Mesendoderm (in vitro differentiated cells): ENCODE data around the gene P2RX1.

ENCODE experiments used
- DNase-seq: peaks from one replicate; pipeline ENCODE4 v3.0.0; 2013
- H2AK5ac ChIP-seq: 2 replicates; pipeline ENCODE4 v1.6.1; 2013; ENCODE audit warnings: low read length, inconsistent platforms
- H2BK120ac ChIP-seq: 2 replicates; pipeline ENCODE4 v1.6.1; 2013; ENCODE audit warnings: low read depth, mild to moderate bottlenecking, low read length, moderate library complexity, mixed read lengths
- H2BK15ac ChIP-seq: replicated peaks from 2 replicates; pipeline ENCODE4 v1.6.1; 2013; ENCODE audit warnings: low read depth, mild to moderate bottlenecking, moderate library complexity
- H2BK5ac ChIP-seq: 2 replicates; pipeline ENCODE4 v1.6.1; 2013; ENCODE audit warnings: low read length, inconsistent platforms
- H3K18ac ChIP-seq: 2 replicates; pipeline ENCODE4 v1.6.1; 2013; ENCODE audit warnings: mild to moderate bottlenecking, low read length, mixed read lengths
- H3K23ac ChIP-seq: one replicate; pipeline ENCODE4 v1.6.1; 2013; ENCODE audit warnings: low read length
- H3K27ac ChIP-seq: 2 replicates; pipeline ENCODE4 v1.5.1; 2013; ENCODE audit warnings: low read depth, mild to moderate bottlenecking, inconsistent platforms, low read length, moderate library complexity
- H3K27me3 ChIP-seq: 2 replicates; pipeline ENCODE4 v1.6.1; 2013; ENCODE audit warnings: low read length, control low read depth, mild to moderate bottlenecking, inconsistent platforms; ENCODE audit not compliant: insufficient read depth, poor library complexity
- H3K36me3 ChIP-seq: 2 replicates; pipeline ENCODE4 v1.6.1; 2013; ENCODE audit warnings: low read length, inconsistent platforms; ENCODE audit not compliant: control insufficient read depth, insufficient read depth
- H3K4ac ChIP-seq: one replicate; pipeline ENCODE4 v1.6.1; 2013; ENCODE audit warnings: low read depth, mild to moderate bottlenecking, low read length, moderate library complexity
- H3K4me1 ChIP-seq: 2 replicates; pipeline ENCODE4 v1.6.1; 2013; ENCODE audit warnings: low read depth, low read length, inconsistent platforms; ENCODE audit not compliant: control insufficient read depth
- H3K4me2 ChIP-seq: 2 replicates; pipeline ENCODE4 v1.6.1; 2013; ENCODE audit warnings: low read length
- H3K4me3 ChIP-seq: 2 replicates; pipeline ENCODE4 v1.5.1; 2013; ENCODE audit warnings: mild to moderate bottlenecking, low read length
- H3K56ac ChIP-seq: one replicate; pipeline ENCODE4 v1.6.1; 2013; ENCODE audit warnings: low read length
- H3K79me1 ChIP-seq: 2 replicates; pipeline ENCODE4 v1.6.1; 2013; ENCODE audit warnings: low read length, inconsistent platforms
- H3K79me2 ChIP-seq: 2 replicates; pipeline ENCODE4 v1.6.1; 2013; ENCODE audit warnings: mild to moderate bottlenecking, low read length; ENCODE audit not compliant: control insufficient read depth, insufficient read depth
- H3K9ac ChIP-seq: 2 replicates; pipeline ENCODE4 v1.6.1; 2013; ENCODE audit warnings: low read length, inconsistent platforms
- H4K5ac ChIP-seq: one replicate; pipeline ENCODE4 v1.6.1; 2013; ENCODE audit warnings: low read length
- H4K8ac ChIP-seq: one replicate; pipeline ENCODE4 v1.6.1; 2013; ENCODE audit warnings: low read depth, mild to moderate bottlenecking, control low read depth, low read length, moderate library complexity
- WGBS: extraction: QIAGEN DNeasy Blood & Tissue Kit; methylation state at CpG from one replicate; pipeline ENCODE4 v1.1.7; 2013; ENCODE audit warnings: low lambda C conversion rate, missing lambda C conversion rate; ENCODE audit not compliant: insufficient coverage; ENCODE audit errors: extremely low coverage; 5-methylcytosine and 5-hydroxymethylcytosine counted together

Gene P2RX1

DNA sequence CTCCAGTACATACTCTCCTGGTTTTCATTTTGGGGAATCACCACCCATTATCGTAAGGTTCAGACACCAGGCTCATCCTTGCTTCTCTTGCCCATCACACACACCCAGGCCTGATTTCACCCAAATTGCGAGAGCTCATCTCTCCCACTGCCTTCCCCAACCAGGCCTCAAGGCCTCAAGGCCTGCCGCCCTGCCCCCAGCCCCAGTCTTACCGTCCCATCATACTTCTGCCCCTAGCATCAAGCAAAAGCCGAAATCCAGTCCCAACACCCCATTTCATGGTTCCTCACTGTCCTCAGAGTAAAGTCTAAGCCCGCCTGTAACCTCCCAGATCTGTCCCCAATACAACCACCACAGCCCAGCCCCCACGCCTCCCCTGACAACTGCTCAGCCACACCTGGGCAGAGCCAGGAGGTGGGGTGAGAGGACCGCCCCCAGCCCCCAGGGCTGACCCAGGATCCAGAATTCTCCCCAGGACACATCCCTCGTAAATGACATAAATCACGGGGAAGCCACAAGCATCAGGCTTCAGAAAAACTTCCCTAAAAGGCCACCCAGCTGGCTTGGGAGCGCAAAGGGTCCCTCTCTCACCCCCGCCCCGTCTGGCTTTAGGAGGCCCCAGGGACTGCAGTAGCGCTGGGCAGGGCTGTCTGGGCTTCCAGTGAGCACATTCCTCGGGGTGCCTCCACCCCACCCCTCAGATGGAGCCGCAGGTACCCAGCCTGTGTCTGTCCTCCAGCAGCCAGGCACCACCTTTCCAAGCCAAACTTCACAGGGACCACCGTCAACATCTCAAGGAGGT, 9.6 kb upstream of the P2RX1 start:
- Histone ChIP-seq H3K56ac (peak overlapping the region; percentile 56), H3K18ac (no peak overlapping the region), H3K27me3 (no peaks in the 10 kb centered on the region), H2BK5ac (no peak overlapping the region), H3K27ac (no peak overlapping the region), H3K79me2 (no peaks in the 10 kb centered on the region), H2AK5ac (no peak overlapping the region), H3K23ac (no peak overlapping the region), H3K4me3 (no peak overlapping the region), H3K36me3 (no peaks in the 10 kb centered on the region), H2BK15ac (no peak overlapping the region), H3K4me2 (no peak overlapping the region), H2BK120ac (no peak overlapping the region), H4K5ac (no peak overlapping the region), H3K9ac (no peak overlapping the region), H4K8ac (no peak overlapping the region), H3K4ac (no peak overlapping the region), H3K79me1 (no peaks in the 10 kb centered on the region), H3K4me1 (peaks cover 3% of the 10 kb centered on the region)
- no peak for DNase-seq
- WGBS, result no CpG with 5 or more reads among the region's 17 CpGs

DNA sequence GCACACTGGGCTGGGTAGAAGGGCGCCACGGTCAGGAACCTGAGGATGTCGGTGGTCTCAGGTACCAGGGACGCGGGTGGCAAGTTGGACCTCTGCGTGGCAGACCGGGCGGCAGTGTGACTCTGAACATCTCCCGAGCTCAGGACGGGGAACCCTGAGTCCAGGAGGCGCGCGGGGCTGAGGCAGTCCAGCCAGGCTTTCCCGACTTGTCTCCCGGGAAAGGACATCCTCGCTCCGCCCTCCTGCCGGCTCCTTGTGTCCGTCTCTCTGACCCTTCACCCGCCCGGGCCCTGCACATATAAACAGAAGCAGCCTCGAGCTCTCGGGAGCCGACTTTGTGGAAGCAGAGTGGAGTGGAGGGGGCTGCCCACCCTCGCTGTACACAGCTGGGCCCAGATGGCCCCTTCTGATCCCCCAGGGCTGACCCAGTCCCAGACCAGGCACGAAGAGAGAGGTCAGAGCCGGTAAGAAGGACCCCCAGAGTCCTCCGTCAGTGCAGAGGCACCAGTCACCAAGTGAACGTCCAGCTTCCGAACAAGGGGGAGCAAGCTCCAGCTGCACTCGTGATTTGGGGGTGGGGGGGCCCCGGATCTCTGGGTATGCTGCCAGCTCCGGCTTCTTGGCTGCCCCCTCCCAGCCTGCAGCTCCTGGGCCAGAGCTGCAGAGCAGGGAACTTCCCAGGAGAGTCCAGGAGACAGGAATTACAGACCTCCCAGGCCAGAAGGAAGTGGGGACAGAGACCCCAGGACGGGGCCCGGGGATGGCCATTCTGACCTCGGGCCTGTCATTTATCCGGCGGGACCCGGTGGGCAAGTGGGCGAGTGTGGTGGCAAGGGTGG, 8.5 kb upstream of the P2RX1 start:
- Histone ChIP-seq H4K5ac (no peak overlapping the region), H3K79me2 (no peaks in the 10 kb centered on the region), H3K4me3 (no peak overlapping the region), H3K79me1 (no peaks in the 10 kb centered on the region), H2BK120ac (no peak overlapping the region), H3K4ac (no peak overlapping the region), H2AK5ac (no peak overlapping the region), H3K4me1 (peaks cover 3% of the 10 kb centered on the region), H3K56ac (no peak overlapping the region), H4K8ac (no peak overlapping the region), H3K36me3 (no peaks in the 10 kb centered on the region), H2BK5ac (no peak overlapping the region), H3K18ac (no peak overlapping the region), H3K4me2 (no peak overlapping the region), H3K9ac (no peak overlapping the region), H3K27ac (no peak overlapping the region), H3K23ac (no peak overlapping the region), H2BK15ac (no peak overlapping the region), H3K27me3 (no peaks in the 10 kb centered on the region)
- no CpG with 5 or more reads among the region's 40 CpGs for WGBS
- DNase-seq, result no peak

DNA sequence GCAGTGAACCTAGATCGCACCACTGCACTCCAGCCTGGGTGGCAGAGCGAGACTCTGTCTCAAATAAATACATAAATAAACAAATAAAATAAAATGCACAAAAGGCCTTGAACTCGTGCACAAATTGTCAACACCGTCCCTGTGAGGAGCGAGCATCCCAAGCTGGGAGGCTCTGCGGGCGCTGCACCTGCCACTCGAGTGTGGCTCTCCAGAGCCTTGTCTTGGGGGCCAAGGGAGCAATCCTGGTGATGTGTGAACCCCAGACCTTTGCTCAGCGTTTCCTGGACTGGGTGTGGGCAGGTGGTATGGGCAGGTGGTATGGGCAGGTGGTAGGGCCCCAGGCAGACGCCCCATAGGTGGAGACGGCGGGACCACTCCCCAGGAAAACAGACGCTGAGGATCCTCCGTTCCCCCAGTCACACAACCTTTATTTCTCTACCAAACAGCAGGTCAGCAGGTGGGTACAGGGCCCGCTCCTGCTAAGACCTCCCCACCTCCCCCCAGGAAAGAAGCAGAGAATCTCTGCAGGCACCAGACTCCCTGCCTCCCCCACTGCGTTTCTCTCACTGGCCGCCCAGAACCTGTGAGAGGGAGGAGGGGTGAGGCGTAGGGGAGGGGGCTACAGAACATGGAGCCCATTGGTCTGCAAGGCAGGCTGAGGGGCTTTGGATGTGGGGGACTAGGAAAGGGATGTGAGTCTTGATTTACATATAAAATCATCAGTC, 7.4 kb upstream of the P2RX1 start:
- Histone ChIP-seq H4K5ac (no peak overlapping the region), H3K9ac (no peak overlapping the region), H3K79me1 (no peaks in the 10 kb centered on the region), H3K4me1 (peaks cover 3% of the 10 kb centered on the region), H3K79me2 (no peaks in the 10 kb centered on the region), H2BK15ac (no peak overlapping the region), H3K27me3 (no peaks in the 10 kb centered on the region), H2BK5ac (no peak overlapping the region), H3K4me2 (no peak overlapping the region), H3K23ac (no peak overlapping the region), H3K4ac (no peak overlapping the region), H2AK5ac (no peak overlapping the region), H3K4me3 (no peak overlapping the region), H3K36me3 (no peaks in the 10 kb centered on the region), H2BK120ac (no peak overlapping the region), H3K18ac (no peak overlapping the region), H4K8ac (no peak overlapping the region), H3K56ac (no peak overlapping the region), H3K27ac (no peak overlapping the region)
- no CpG with 5 or more reads among the region's 18 CpGs for WGBS
- DNase-seq, result no peak

DNA sequence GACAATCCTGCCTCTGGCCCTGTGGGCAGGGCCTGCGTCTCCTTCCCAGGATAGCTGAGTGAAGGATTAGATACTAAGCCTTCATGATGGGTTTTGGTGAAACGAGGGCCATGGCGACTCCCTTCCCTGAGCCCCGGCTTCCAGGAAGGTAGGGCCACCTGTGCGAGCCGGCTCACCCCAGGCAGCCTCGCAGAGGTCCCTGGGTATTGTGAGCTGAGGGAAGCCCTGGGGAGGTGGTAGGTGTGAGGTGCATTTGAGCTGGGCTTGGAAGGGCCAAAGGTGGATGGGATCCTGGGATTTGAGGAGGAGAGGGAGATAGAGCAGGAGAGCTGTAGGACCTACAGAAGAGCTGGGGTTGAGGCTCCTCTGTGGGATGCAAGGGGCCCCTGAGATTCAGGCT, 6.5 kb upstream of the P2RX1 start:
- Histone ChIP-seq H3K4me1 (peaks cover 3% of the 10 kb centered on the region), H3K4me3 (no peak overlapping the region), H2AK5ac (no peak overlapping the region), H3K79me1 (no peaks in the 10 kb centered on the region), H4K5ac (no peak overlapping the region), H3K79me2 (no peaks in the 10 kb centered on the region), H2BK15ac (no peak overlapping the region), H3K4ac (no peak overlapping the region), H3K27ac (no peak overlapping the region), H3K18ac (no peak overlapping the region), H3K9ac (no peak overlapping the region), H3K23ac (no peak overlapping the region), H2BK5ac (no peak overlapping the region), H2BK120ac (no peak overlapping the region), H4K8ac (no peak overlapping the region), H3K36me3 (no peaks in the 10 kb centered on the region), H3K27me3 (no peaks in the 10 kb centered on the region), H3K56ac (no peak overlapping the region), H3K4me2 (no peak overlapping the region)
- no peak for DNase-seq
- WGBS, result no CpG with 5 or more reads among the region's 7 CpGs

DNA sequence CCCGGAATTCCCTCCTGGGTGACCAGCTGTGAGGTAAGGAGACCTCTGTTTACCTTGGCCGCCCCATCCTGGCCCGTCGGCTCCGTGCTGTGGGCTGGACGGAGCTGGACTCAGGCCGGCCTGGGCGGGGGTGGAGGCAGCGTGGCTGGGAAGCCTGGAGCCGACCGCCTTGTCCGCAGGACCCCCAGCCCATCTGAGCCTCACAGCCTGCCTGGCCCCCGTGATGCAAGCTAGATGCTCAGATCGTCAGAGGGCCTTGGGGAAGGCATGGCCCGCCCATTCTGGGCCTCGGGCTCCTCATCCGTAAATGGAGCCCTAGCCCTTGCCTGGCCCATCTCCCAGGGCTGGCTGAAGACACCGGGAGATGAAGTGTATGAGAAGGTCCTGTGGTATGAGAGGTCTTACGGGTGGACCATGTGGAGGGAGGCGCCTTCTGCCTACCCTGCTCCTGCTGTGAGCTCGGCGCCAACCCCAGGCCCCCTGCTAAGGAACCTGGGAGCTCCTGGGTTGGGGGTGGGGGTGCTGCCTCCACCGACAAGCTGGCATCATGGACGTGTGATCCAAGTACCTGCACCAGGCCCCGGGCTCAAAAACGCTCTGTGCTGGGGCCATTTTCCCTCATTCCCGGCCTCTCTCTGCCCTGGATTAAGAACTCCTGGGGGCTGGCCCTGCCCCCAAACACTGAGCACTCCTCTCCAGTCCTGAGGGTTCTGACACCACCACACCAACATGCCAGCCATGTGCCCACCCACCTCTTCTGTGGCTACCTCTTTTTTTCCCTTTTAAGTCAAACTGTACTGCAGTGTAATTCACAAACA, 5.4 kb upstream of the P2RX1 start:
- Histone ChIP-seq H3K23ac (no peak overlapping the region), H3K27me3 (no peaks in the 10 kb centered on the region), H3K36me3 (no peaks in the 10 kb centered on the region), H3K4me3 (no peak overlapping the region), H2BK15ac (no peak overlapping the region), H3K56ac (no peak overlapping the region), H3K4me1 (peaks cover 3% of the 10 kb centered on the region), H3K79me1 (no peaks in the 10 kb centered on the region), H3K9ac (no peak overlapping the region), H3K79me2 (no peaks in the 10 kb centered on the region), H3K18ac (no peak overlapping the region), H3K4me2 (no peak overlapping the region), H2BK5ac (no peak overlapping the region), H2BK120ac (no peak overlapping the region), H4K8ac (no peak overlapping the region), H2AK5ac (no peak overlapping the region), H3K27ac (no peak overlapping the region), H3K4ac (no peak overlapping the region), H4K5ac (no peak overlapping the region)
- WGBS, result no CpG with 5 or more reads among the region's 27 CpGs
- no peak for DNase-seq
